MCF 10A (cell line): Measurements from ENCODE around the gene RRN3. TPM values are rescaled to one million over a fixed set of nuclear protein-coding genes. Genes with fewer than 3 reads are reported as not detected.
"Not testable (repeated sequence)": the region's sequence is repeated elsewhere in the genome, so short reads cannot be mapped to it uniquely, and the experiment has no call there.

Experiments
- BruUV-seq: library from RNA; stranded (reverse); fragments of 400-500 nt; replicated peaks from 2 replicates; lab custom pipeline; 2021; lab: Mats Ljungman, UMichigan
- CTCF ChIA-PET: fragments of 300-600 bp; sonication (Branson Sonifier 250); formaldehyde crosslinking; extraction: SDS; loops from one replicate; lab custom pipeline; 2021; ENCODE audit warnings: antibody characterized with exemption, inconsistent platforms; lab: Yijun Ruan, JAX
- POLR2A ChIA-PET: fragments of 300-600, 350-650 bp; sonication (Branson Sonifier 250); formaldehyde crosslinking; extraction: SDS; loops from one replicate; lab custom pipeline; 2020; ENCODE audit warnings: antibody characterized with exemption, inconsistent platforms; lab: Yijun Ruan, JAX
- DNase-seq: peaks from one replicate; pipeline ENCODE4 v3.0.0-alpha.2; 2018; ENCODE audit not compliant: unreplicated experiment
- H3K27ac Mint-ChIP-seq: one replicate; pipeline ENCODE4 v1.8.0; 2022; ENCODE audit warnings: mild to moderate bottlenecking, low read depth, mixed read lengths; ENCODE audit not compliant: unreplicated experiment
- H3K27me3 Mint-ChIP-seq: one replicate; pipeline ENCODE4 v1.8.0; 2022; ENCODE audit warnings: mixed read lengths; ENCODE audit not compliant: insufficient read depth, unreplicated experiment
- H3K36me3 Mint-ChIP-seq: one replicate; pipeline ENCODE4 v1.8.0; 2022; ENCODE audit warnings: mild to moderate bottlenecking, moderate library complexity, mixed read lengths; ENCODE audit not compliant: insufficient read depth, unreplicated experiment
- H3K4me1 Mint-ChIP-seq: one replicate; pipeline ENCODE4 v1.8.0; 2022; ENCODE audit warnings: mixed read lengths; ENCODE audit not compliant: insufficient read depth, unreplicated experiment
- H3K4me3 Mint-ChIP-seq: one replicate; pipeline ENCODE4 v1.8.0; 2022; ENCODE audit warnings: mild to moderate bottlenecking, moderate library complexity, mixed read lengths; ENCODE audit not compliant: unreplicated experiment
- H3K9me3 Mint-ChIP-seq: one replicate; pipeline ENCODE4 v1.8.0; 2022; ENCODE audit warnings: mixed read lengths; ENCODE audit not compliant: unreplicated experiment
- intact Hi-C: fragments of 100-400 bp; cut with micrococcal nuclease; formaldehyde crosslinking; loops from 2 replicates; pipeline ENCODE4 v1.14.1; 2022
- total RNA-seq: library from RNA; stranded (reverse); gene quantifications from 2 replicates; pipeline ENCODE4 v1.2.3, GENCODE V29; 2022
- TF ChIP-seq, protein P1 (sequence below): fragments of 200-600 bp; IDR thresholded peaks from one replicate; pipeline ENCODE4 v1.8.0; 2022; ENCODE audit warnings: antibody characterized with exemption, mild to moderate bottlenecking; ENCODE audit not compliant: unreplicated experiment

RRN3 gene
- total RNA-seq, 1 experiment from 2014 or later = 38.8 TPM

DNA sequence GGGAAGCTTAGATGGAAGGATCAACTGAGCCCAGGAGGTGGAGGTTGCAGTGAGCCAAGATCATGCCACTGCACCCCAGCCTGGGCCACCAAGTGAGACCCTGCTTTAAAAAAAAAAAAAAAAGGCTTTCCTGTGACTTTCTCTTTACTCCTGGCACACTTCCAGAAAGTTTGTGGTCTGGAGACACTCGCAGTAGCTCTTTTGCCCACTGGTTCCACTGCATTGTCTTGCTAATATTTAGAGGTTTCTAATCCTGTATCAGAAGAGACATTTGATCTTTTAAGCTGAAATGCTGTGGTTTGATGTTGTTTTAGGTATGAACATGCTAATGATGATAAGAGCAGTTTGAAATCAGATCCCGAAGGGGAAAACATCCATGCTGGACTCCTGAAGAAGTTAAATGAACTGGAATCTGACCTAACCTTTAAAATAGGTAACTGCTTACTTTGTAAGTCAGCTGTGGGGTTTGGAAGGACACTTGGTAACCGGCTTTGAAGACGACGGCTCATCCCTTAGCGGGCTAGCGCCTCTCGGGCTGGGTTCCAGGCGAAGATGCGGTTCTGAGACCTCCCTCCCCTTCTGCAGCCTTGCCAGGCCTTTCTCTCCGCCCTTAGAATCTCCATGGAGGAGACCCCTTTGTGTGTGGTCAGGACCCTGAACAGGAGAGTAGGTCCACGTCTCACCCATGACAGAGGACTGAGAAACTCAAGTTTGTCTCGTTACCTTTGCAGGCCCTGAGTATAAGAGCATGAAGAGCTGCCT lies 61.3 kb downstream of the RRN3 start:
- no peak for DNase-seq
- POLR2A ChIA-PET = interaction anchor here (0.7 to 1.5 kb wide), 2 partner anchors 9 to 435 kb away, joined by 3 read pairs; no protein-coding TSS in a partner anchor

DNA sequence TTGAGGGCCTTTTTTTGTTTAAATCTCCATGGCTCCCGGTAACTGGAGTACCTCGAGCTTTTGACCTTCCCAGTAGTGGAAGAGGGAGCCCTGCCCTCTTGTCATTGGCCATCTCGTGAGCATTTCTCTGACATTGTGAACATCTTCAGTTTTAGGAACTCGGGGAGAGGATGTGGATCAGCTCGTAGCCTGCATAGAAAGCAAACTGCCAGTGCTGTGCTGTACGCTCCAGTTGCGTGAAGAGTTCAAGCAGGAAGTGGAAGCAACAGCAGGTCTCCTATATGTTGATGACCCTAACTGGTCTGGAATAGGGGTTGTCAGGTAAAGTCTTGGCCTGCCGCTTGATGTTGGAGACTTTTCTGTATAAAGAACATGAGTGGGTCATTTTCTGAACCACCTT lies 62.5 kb downstream of the RRN3 start:
- Mint-ChIP-seq H3K36me3 (peaks cover 91% of the 10 kb centered on the region), H3K27me3 (no peaks in the 10 kb centered on the region), H3K4me1 (peaks cover 5% of the 10 kb centered on the region), H3K9me3 (no peaks in the 10 kb centered on the region), H3K27ac (no peak overlapping the region), H3K4me3 (no peak overlapping the region)
- ChIA-PET POLR2A (no interaction called here), CTCF (interaction anchor here (2.1 kb wide), 1 partner anchor 14 kb away, joined by 7 read pairs; no protein-coding TSS in a partner anchor)
- TF ChIP-seq, protein P1, sequence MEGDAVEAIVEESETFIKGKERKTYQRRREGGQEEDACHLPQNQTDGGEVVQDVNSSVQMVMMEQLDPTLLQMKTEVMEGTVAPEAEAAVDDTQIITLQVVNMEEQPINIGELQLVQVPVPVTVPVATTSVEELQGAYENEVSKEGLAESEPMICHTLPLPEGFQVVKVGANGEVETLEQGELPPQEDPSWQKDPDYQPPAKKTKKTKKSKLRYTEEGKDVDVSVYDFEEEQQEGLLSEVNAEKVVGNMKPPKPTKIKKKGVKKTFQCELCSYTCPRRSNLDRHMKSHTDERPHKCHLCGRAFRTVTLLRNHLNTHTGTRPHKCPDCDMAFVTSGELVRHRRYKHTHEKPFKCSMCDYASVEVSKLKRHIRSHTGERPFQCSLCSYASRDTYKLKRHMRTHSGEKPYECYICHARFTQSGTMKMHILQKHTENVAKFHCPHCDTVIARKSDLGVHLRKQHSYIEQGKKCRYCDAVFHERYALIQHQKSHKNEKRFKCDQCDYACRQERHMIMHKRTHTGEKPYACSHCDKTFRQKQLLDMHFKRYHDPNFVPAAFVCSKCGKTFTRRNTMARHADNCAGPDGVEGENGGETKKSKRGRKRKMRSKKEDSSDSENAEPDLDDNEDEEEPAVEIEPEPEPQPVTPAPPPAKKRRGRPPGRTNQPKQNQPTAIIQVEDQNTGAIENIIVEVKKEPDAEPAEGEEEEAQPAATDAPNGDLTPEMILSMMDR = no peak
- DNase-seq = no peak
- intact Hi-C loops = no loop called here
- no TSS peak for BruUV-seq

More for the DNA sequence above, 61.3 kb downstream of the RRN3 start:
- Mint-ChIP-seq H3K4me3 (no peak overlapping the region), H3K9me3 (no peaks in the 10 kb centered on the region), H3K27me3 (no peaks in the 10 kb centered on the region), H3K27ac (no peak overlapping the region), H3K4me1 (peaks cover 5% of the 10 kb centered on the region), H3K36me3 (peaks cover 92% of the 10 kb centered on the region)
- intact Hi-C loops = no loop called here
- TF ChIP-seq, protein P1 = no peak
- BruUV-seq = no TSS peak
- CTCF ChIA-PET = interaction anchor here (0.5 to 2.1 kb wide), 5 partner anchors 13 to 1163 kb away, joined by 4 to 7 read pairs (median 5); no protein-coding TSS in a partner anchor

DNA sequence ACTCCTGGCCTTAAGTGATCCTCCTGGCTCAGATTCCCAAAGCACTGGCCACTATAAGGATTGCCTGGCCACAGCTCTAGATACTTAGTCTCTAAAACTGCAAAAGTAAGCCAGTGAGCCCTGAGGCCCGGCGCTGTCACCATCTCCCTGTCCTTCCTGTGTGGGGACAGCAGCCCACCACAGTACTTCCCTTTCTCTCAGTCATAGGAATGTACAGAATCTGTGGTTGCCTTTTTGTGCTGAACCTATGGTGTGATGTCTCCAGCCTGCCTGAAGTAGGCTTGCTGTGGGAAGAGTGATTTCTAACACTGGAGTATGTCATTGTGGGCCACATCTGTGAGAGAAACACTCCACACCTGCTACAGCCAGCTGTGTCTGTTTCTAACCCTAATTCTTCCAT lies 62.9 kb downstream of the RRN3 start:
- no peaks in the 10 kb centered on the region for H3K27me3 Mint-ChIP-seq
- BruUV-seq = no TSS peak

DNA sequence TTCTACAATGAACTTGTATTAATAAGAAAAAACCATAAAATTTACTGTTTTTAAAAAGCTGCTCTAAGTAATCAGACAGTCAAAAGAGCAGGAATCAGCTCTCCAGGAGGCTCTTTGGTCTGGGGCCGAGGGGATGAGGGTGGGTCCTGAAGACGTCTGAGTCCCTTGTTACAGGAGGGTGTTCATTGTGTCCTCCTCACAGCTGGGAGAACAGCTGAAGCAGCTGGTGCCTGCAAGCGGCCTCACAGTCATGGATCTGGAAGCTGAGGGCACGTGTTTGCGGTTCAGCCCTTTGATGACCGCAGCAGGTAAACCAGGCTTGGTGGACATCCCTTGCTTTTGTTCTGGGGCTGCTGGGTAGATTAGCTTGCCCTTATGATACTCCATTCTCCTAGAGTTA lies 64.3 kb downstream of the RRN3 start:
- peaks cover 92% of the 10 kb centered on the region for H3K36me3 Mint-ChIP-seq
- ChIA-PET POLR2A (interaction anchor here (0.9 kb wide), 1 partner anchor 25 kb away, joined by 3 read pairs; no protein-coding TSS in a partner anchor), CTCF (interaction anchor here (0.6 kb wide), 1 partner anchor 1032 kb away, joined by 3 read pairs; no protein-coding TSS in a partner anchor)
- DNase-seq, H3K9me3 Mint-ChIP-seq, H3K4me3 Mint-ChIP-seq, H3K27me3 Mint-ChIP-seq, intact Hi-C loops, H3K27ac Mint-ChIP-seq: not testable (repeated sequence)
- peaks cover 16% of the 10 kb centered on the region for H3K4me1 Mint-ChIP-seq
- TSS peak; percentile 14 for BruUV-seq

More for the DNA sequence above, 62.9 kb downstream of the RRN3 start:
- peaks cover 5% of the 10 kb centered on the region for H3K4me1 Mint-ChIP-seq
- no peaks in the 10 kb centered on the region for H3K9me3 Mint-ChIP-seq
- no peak for DNase-seq
- POLR2A ChIA-PET = no interaction called here
- TF ChIP-seq, protein P1 = no peak
- H3K27ac Mint-ChIP-seq = no peak overlapping the region
- peaks cover 91% of the 10 kb centered on the region for H3K36me3 Mint-ChIP-seq
- CTCF ChIA-PET = interaction anchor here (2.1 kb wide), 1 partner anchor 14 kb away, joined by 7 read pairs; no protein-coding TSS in a partner anchor
- no peak overlapping the region for H3K4me3 Mint-ChIP-seq
- intact Hi-C loops = no loop called here

DNA sequence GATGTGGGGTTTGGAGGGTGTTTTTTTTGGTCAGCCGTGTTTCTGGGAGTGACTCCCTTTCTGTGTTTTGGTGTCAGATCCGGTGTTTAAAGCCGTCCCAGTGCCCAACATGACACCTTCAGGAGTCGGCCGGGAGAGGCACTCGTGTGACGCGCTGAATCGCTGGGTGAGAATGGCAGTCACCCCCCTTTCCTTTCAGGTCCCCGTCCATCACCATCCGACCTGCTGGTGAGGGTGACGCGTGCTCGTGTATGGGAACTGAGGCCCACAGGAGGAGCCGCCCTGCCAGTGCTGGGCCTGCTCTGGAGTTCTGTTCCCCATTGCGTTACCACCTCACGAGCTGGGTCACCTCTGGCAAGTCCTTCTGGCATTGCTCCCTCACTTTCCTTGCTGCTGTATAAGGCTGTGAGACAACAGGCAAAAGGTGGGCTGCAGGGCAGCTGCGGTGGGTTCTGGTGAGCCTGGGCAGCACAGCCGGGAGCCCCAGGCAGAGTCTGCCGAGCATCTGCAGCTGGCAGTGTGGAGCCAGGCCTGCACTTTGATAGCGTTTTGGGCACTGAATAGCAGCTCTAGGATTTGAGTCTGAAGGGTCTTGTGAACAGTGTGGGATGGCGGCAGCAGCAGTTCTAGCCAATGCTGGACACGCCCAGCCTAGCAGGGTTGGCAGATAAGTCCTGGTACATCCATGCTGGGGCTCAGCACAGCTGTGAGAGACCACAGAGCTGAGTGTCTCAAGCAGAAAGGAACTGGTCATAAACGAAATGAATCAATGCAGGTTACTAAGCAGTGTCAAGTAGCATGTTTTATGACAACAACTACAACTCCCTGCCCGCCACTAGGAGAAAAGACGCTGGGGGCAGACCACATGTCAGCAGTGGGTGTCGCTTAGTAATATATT lies 65.0 kb downstream of the RRN3 start:
- peaks cover 90% of the 10 kb centered on the region for H3K36me3 Mint-ChIP-seq
- H3K9me3 Mint-ChIP-seq, BruUV-seq, H3K27me3 Mint-ChIP-seq, intact Hi-C loops, DNase-seq, H3K4me3 Mint-ChIP-seq: not testable (repeated sequence)
- CTCF ChIA-PET = interaction anchor here (0.6 kb wide), 2 partner anchors 18 to 1032 kb away, joined by 3 read pairs; no protein-coding TSS in a partner anchor
- peaks cover 20% of the 10 kb centered on the region for H3K4me1 Mint-ChIP-seq
- peak overlapping the region; percentile 28 for H3K27ac Mint-ChIP-seq
- POLR2A ChIA-PET = interaction anchor here (0.9 kb wide), 1 partner anchor 25 kb away, joined by 3 read pairs; no protein-coding TSS in a partner anchor

DNA sequence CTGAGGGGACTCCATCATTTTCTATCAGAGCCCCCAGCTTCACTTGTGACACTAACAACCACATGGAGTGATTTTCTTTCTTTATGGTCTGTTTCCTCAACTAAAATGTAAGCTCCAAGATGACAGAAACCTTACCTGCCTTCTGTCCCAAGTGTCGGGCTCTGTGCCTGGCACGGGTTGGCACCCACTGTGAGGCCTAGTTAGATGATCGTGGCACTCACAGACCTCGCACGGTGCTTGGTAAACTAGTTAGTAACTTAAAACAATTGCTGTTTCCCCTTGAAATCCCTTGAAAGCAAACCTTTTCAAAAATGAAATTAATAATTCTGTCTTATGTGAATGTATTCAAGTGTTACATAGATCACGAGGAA lies 65.7 kb downstream of the RRN3 start:
- BruUV-seq, POLR2A ChIA-PET, intact Hi-C loops, H3K4me3 Mint-ChIP-seq, H3K27me3 Mint-ChIP-seq, H3K9me3 Mint-ChIP-seq, DNase-seq: not testable (repeated sequence)
- H3K36me3 Mint-ChIP-seq = peaks cover 90% of the 10 kb centered on the region
- H3K27ac Mint-ChIP-seq = peak overlapping the region; percentile 28
- H3K4me1 Mint-ChIP-seq = peaks cover 20% of the 10 kb centered on the region
- CTCF ChIA-PET = interaction anchor here (0.6 kb wide), 1 partner anchor 18 kb away, joined by 3 read pairs; no protein-coding TSS in a partner anchor
